Keratinocyte (primary cell): ENCODE data around the gene INPP4B. TPM values are rescaled to one million over a fixed set of nuclear protein-coding genes. Genes with fewer than 3 reads are reported as not detected.

Experiments used
- DNase-seq: peaks from one replicate; pipeline ENCODE4 v3.0.0-alpha.2; 2011; ENCODE audit warnings: low read depth, missing footprints, low spot score
- FAIRE-seq: peaks from 2 replicates; lab custom pipeline; 2011; peaks lifted over from hg19 to GRCh38; lab: Jason Lieb, UNC
- H2AFZ ChIP-seq: 2 replicates; pipeline ENCODE4 v1.6.0; 2012; ENCODE audit warnings: low read length, control low read depth, inconsistent platforms; ENCODE audit not compliant: control insufficient read depth
- H3K27ac ChIP-seq: 2 replicates; pipeline ENCODE4 v1.5.1; 2011; ENCODE audit warnings: low read length; ENCODE audit not compliant: control insufficient read depth, insufficient read depth
- H3K27me3 ChIP-seq: 3 replicates; pipeline ENCODE4 v1.6.0; 2011; ENCODE audit warnings: low read length; ENCODE audit not compliant: control insufficient read depth, insufficient read depth; ENCODE audit errors: extremely low read depth
- H3K36me3 ChIP-seq, 2 experiments: 2 replicates in 1 of 2; 3 replicates in 1 of 2; pipeline ENCODE4 v1.5.1; 2011; ENCODE audit warnings: low read length in 2 of 2, mild to moderate bottlenecking in 1 of 2; ENCODE audit not compliant: control insufficient read depth in 2 of 2, insufficient read depth in 2 of 2; ENCODE audit errors: extremely low read depth in 1 of 2
- H3K4me1 ChIP-seq: 3 replicates; pipeline ENCODE4 v1.5.1; 2011; ENCODE audit warnings: low read length; ENCODE audit not compliant: control insufficient read depth, insufficient read depth; ENCODE audit errors: extremely low read depth
- H3K4me2 ChIP-seq: 3 replicates; pipeline ENCODE4 v1.6.0; 2011; ENCODE audit warnings: low read depth, low read length; ENCODE audit not compliant: control insufficient read depth, insufficient read depth; ENCODE audit errors: extremely low read depth
- H3K4me3 ChIP-seq, 3 experiments: fragments of 200-600 bp in 1 of 3; sonication (generic) in 1 of 3; 2 replicates in 2 of 3; 3 replicates in 1 of 3; pipeline ENCODE4 v1.5.1; 2011 to 2016; ENCODE audit warnings: low read length in 3 of 3, mild to moderate bottlenecking in 3 of 3, control low read depth in 2 of 3, inconsistent platforms in 1 of 3, low read depth in 1 of 3, mixed read lengths in 1 of 3, mixed run types in 1 of 3, moderate library complexity in 1 of 3; ENCODE audit not compliant: control insufficient read depth in 2 of 3, insufficient read depth in 2 of 3; ENCODE audit errors: extremely low read depth in 1 of 3
- H3K79me2 ChIP-seq: 2 replicates; pipeline ENCODE4 v1.6.0; 2012; ENCODE audit warnings: low read length; ENCODE audit not compliant: control insufficient read depth, insufficient read depth
- H3K9ac ChIP-seq: 3 replicates; pipeline ENCODE4 v1.6.0; 2011; ENCODE audit warnings: low read length; ENCODE audit not compliant: control insufficient read depth, insufficient read depth; ENCODE audit errors: extremely low read depth
- H3K9me1 ChIP-seq: 3 replicates; pipeline ENCODE4 v1.6.0; 2011; ENCODE audit warnings: low read length; ENCODE audit not compliant: control insufficient read depth, insufficient read depth; ENCODE audit errors: extremely low read depth
- H3K9me3 ChIP-seq: 2 replicates; pipeline ENCODE4 v1.5.1; 2012; ENCODE audit warnings: low read depth, low read length; ENCODE audit not compliant: control insufficient read depth
- H4K20me1 ChIP-seq: 3 replicates; pipeline ENCODE4 v1.6.0; 2011; ENCODE audit warnings: low read length; ENCODE audit not compliant: control insufficient read depth, insufficient read depth; ENCODE audit errors: extremely low read depth
- CTCF ChIP-seq, 3 experiments: IDR thresholded peaks in 1 of 3; conservative IDR thresholded peaks in 1 of 3; optimal IDR thresholded peaks in 1 of 3; 2 replicates in 2 of 3; 3 replicates in 1 of 3; pipeline versions ENCODE3 to v1.5.1; 2011; ENCODE audit warnings: low read length in 3 of 3, mild to moderate bottlenecking in 3 of 3, moderate library complexity in 2 of 3, control low read depth in 1 of 3, inconsistent platforms in 1 of 3; ENCODE audit not compliant: insufficient read depth in 2 of 3; ENCODE audit errors: extremely low read depth in 1 of 3
- EZH2 ChIP-seq: IDR thresholded peaks from one replicate; pipeline ENCODE4 v1.6.1; 2012; ENCODE audit warnings: inconsistent platforms, mild to moderate bottlenecking, low read length, moderate library complexity
- dilution Hi-C: fragments of 300-500 bp; cut with MboI; formaldehyde crosslinking; loops from one replicate; pipeline ENCODE4 v1.7.0; 2020; ENCODE audit warnings: low sequenced_read_pairs; ENCODE audit not compliant: extremely low pct_ligation_motif_present
- polyA plus RNA-seq, 5 experiments: library from polyadenylated mRNA; depleted of rRNA in 3 of 5; stranded (reverse) in 3 of 5; stranded (forward) in 1 of 5; unstranded in 1 of 5; fragments of >200 nt; gene quantifications; 1 replicate in 1 of 5; 2 replicates in 3 of 5; 3 replicates in 1 of 5; pipeline versions ENCODE4 v1.2.1 to v1.2.3, GENCODE V29; 2011 to 2012; ENCODE audit warnings: missing spikeins in 2 of 5, low read depth in 1 of 5, low replicate concordance in 1 of 5

INPP4B gene
- polyA plus RNA-seq, 1 donor (not counting 4 experiments of a cell fraction or from before 2014, with no cell fraction given), result 50.2 TPM

- Histone ChIP-seq H3K4me2 (no peak overlapping the region), H3K9me1 (no peaks in the 10 kb centered on the region), H3K9me3 (no peaks in the 10 kb centered on the region), H3K79me2 (no peaks in the 10 kb centered on the region), H3K9ac (no peak overlapping the region), H3K4me3 (no peak overlapping the region), H3K36me3 (no peaks in the 10 kb centered on the region), H3K4me1 (no peaks in the 10 kb centered on the region), H4K20me1 (no peaks in the 10 kb centered on the region), H3K27ac (no peak overlapping the region), H3K27me3 (no peaks in the 10 kb centered on the region), H2AFZ (no peak overlapping the region)
- dilution Hi-C loops, result loop anchor here (5.0 kb wide), 1 partner anchor 40 kb away; no protein-coding TSS in a partner anchor
- no peak for TF ChIP-seq EZH2
- FAIRE-seq, result no peak
- DNase-seq, result no peak
Observed at GRCh38 chr4:142762280-142762679, 83.8 kb downstream of the INPP4B start.

- TF ChIP-seq EZH2 (no peak), CTCF (optimal IDR thresholded peaks at IDR 0.05 in 1 of 3, IDR thresholded peaks at IDR 0.05 in 1 of 3, conservative IDR thresholded peaks at IDR 0.05 in 1 of 3; ENCODE audit: extremely low read depth in 1 of 3, insufficient read depth in 2 of 3, low read length in 3 of 3) (no peak)
- dilution Hi-C loops, result no loop called here
- no peak overlapping the region for H3K4me2 ChIP-seq
- FAIRE-seq, result no peak
- DNase-seq, result no peak
- H3K79me2 ChIP-seq, result no peaks in the 10 kb centered on the region
- H3K36me3 ChIP-seq, result no peaks in the 10 kb centered on the region
- H4K20me1 ChIP-seq, result no peaks in the 10 kb centered on the region
- H3K4me1 ChIP-seq, result no peaks in the 10 kb centered on the region
- no peak overlapping the region for H3K4me3 ChIP-seq
- H3K9me3 ChIP-seq, result no peaks in the 10 kb centered on the region
- H3K27me3 ChIP-seq, result no peaks in the 10 kb centered on the region
- H3K9ac ChIP-seq, result no peak overlapping the region
- no peak overlapping the region for H3K27ac ChIP-seq
- H2AFZ ChIP-seq, result no peak overlapping the region
- no peaks in the 10 kb centered on the region for H3K9me1 ChIP-seq
Observed at GRCh38 chr4:142752202-142752786, 93.8 kb downstream of the INPP4B start.
